Activated T-cell treated with anti-CD3 and anti-CD28 coated beads, Interleukin-2, amount 50 U/mL, for 1 hour (primary cell): Measurements from ENCODE around the gene CD300LG.
"Not testable (repeated sequence)": the region's sequence is repeated elsewhere in the genome, so short reads cannot be mapped to it uniquely, and the experiment has no call there.

ENCODE experiments used
- DNase-seq: peaks from one replicate; pipeline ENCODE4 v3.0.0-alpha.2; 2020

The CD300LG gene

GRCh38 chr17:43881181-43881580, 34.2 kb downstream of the CD300LG start:
- DNase-seq: no peak

- no peak for DNase-seq
Observed at GRCh38 chr17:43881758-43882505, 35.0 kb downstream of the CD300LG start.

- DNase-seq: no peak
Observed at GRCh38 chr17:43882761-43883415, 35.9 kb downstream of the CD300LG start.

GRCh38 chr17:43888548-43888947, 41.6 kb downstream of the CD300LG start:
- DNase-seq: no peak

- DNase-seq: no peak
Observed at GRCh38 chr17:43890240-43890639, 43.3 kb downstream of the CD300LG start.

GRCh38 chr17:43891851-43892646, 45.1 kb downstream of the CD300LG start:
- no peak for DNase-seq

GRCh38 chr17:43892647-43892952, 45.6 kb downstream of the CD300LG start:
- no peak for DNase-seq

- not testable (repeated sequence) for DNase-seq
Observed at GRCh38 chr17:43894494-43894893, 47.5 kb downstream of the CD300LG start.

- no peak for DNase-seq
Observed at GRCh38 chr17:43897831-43898230, 50.9 kb downstream of the CD300LG start.

GRCh38 chr17:43898446-43898845, 51.5 kb downstream of the CD300LG start:
- DNase-seq: no peak

- DNase-seq: peak; percentile 82
Observed at GRCh38 chr17:43900183-43900857, 53.3 kb downstream of the CD300LG start.

- DNase-seq: no peak
Observed at GRCh38 chr17:43900858-43901754, 54.1 kb downstream of the CD300LG start.

- DNase-seq: no peak
Observed at GRCh38 chr17:43901861-43902589, 55.0 kb downstream of the CD300LG start.

GRCh38 chr17:43905400-43905984, 58.5 kb downstream of the CD300LG start:
- no peak for DNase-seq

GRCh38 chr17:43905985-43906852, 59.2 kb downstream of the CD300LG start:
- peak; percentile 64 for DNase-seq

- no peak for DNase-seq
Observed at GRCh38 chr17:43906951-43907424, 60.0 kb downstream of the CD300LG start.

- DNase-seq: peak; percentile 70
Observed at GRCh38 chr17:43907425-43907981, 60.5 kb downstream of the CD300LG start, which contains the start of gene MPP2. Gene MPP2, minus strand, starts transcription at chr17:43907536. Its CDS starts 3,076 bp downstream, at chr17:43904460.

- DNase-seq: peak; percentile 63
Observed at GRCh38 chr17:43907998-43908721, 61.2 kb downstream of the CD300LG start.
